ENCODE data around the gene PPT2. TPM values are rescaled to one million over a fixed set of nuclear protein-coding genes. Genes with fewer than 3 reads are reported as not detected.

The PPT2 gene
- total RNA-seq, 2 experiments from 2014 or later = 13.2 to 14.8 TPM

Small RNAs within 50 kb of the gene (microRNA-seq; reads per million reads assigned to microRNA genes)
- gene MIR6721 (ENCODE audit: borderline microRNAs expressed, borderline replicate concordance) = 3.8 reads per million
- gene MIR6833 (ENCODE audit: borderline microRNAs expressed, borderline replicate concordance) = not detected

Other genes starting within 250 kb of the PPT2 start
- 1 to 10 TPM; 1.6 to 2.1 TPM for gene C2, start 226.4 kb upstream of the PPT2 start, total RNA-seq
- 1 to 10 TPM in 1 of 2 experiments, under 1 TPM in 1; 0.74 to 1.7 TPM for gene CFB, start 208.0 kb upstream of the PPT2 start, total RNA-seq
- gene NELFE, start 195.2 kb upstream of the PPT2 start, total RNA-seq = 10 to 100 TPM; 83.2 to 87.4 TPM
- 100 to 1,000 TPM in 1 of 2 experiments, 10 to 100 TPM in 1; 93.6 to 101 TPM for gene SKIC2, start 195.0 kb upstream of the PPT2 start, total RNA-seq
- 10 to 100 TPM; 12.5 to 13.0 TPM for gene DXO, start 182.0 kb upstream of the PPT2 start, total RNA-seq
- gene C4A, start 172.1 kb upstream of the PPT2 start, total RNA-seq = 1 to 10 TPM; 3.2 to 3.5 TPM
- 1 to 10 TPM; 2.7 to 3.3 TPM for gene C4B, start 139.3 kb upstream of the PPT2 start, total RNA-seq
- gene CYP21A2, start 115.7 kb upstream of the PPT2 start, total RNA-seq = under 1 TPM in 1 of 2 experiments, not detected in 1; 0.19 TPM
- 1 to 10 TPM; 2.9 to 4.8 TPM for gene TNXB, start 44.8 kb upstream of the PPT2 start, total RNA-seq
- 10 to 100 TPM; 68.2 to 69.4 TPM for gene ATF6B, start 25.9 kb upstream of the PPT2 start, total RNA-seq
- 1 to 10 TPM; 6.0 to 6.2 TPM for gene FKBPL, start 23.9 kb upstream of the PPT2 start, total RNA-seq
- 1 to 10 TPM; 1.1 TPM for gene PRRT1, start 2.2 kb upstream of the PPT2 start, total RNA-seq
- gene EGFL8, start 10.5 kb downstream of the PPT2 start, total RNA-seq = 1 to 10 TPM; 6.1 to 9.5 TPM
- gene AGPAT1, start 21.9 kb downstream of the PPT2 start, total RNA-seq = 10 to 100 TPM; 25.8 to 26.5 TPM
- gene RNF5, start 24.3 kb downstream of the PPT2 start, total RNA-seq = 10 to 100 TPM; 39.5 to 39.9 TPM
- 10 to 100 TPM; 15.6 to 17.0 TPM for gene AGER, start 30.1 kb downstream of the PPT2 start, total RNA-seq
- 10 to 100 TPM; 46.5 to 47.7 TPM for gene PBX2, start 36.1 kb downstream of the PPT2 start, total RNA-seq
- 10 to 100 TPM; 71.8 to 72.1 TPM for gene GPSM3, start 38.5 kb downstream of the PPT2 start, total RNA-seq
- under 1 TPM in 1 of 2 experiments, not detected in 1; 0.50 TPM for gene NOTCH4, start 69.9 kb downstream of the PPT2 start, total RNA-seq
- not detected for gene TSBP1, start 217.8 kb downstream of the PPT2 start, total RNA-seq

Data from activated naive CD4-positive, alpha-beta T cell treated with anti-CD3 and anti-CD28 coated beads for 36 hours (primary cell).